HEK293 (cell line): Measurements from ENCODE around the gene SLC43A1.

Experiments
- BCL11A ChIP-seq: fragments of 450-650 bp; formaldehyde crosslinking; IDR thresholded peaks from 2 replicates; pipeline ENCODE4 v1.5.1; 2016; ENCODE audit warnings: low read depth, missing biosample characterization, missing genetic modification characterization
- FEZF1 ChIP-seq: fragments of 450-650 bp; formaldehyde crosslinking; IDR thresholded peaks from 2 replicates; pipeline ENCODE4 v1.5.1; 2016; ENCODE audit warnings: missing biosample characterization, missing genetic modification characterization
- GLI4 ChIP-seq: fragments of 450-650 bp; formaldehyde crosslinking; IDR thresholded peaks from 2 replicates; pipeline ENCODE4 v1.5.1; 2016; ENCODE audit warnings: missing biosample characterization, missing genetic modification characterization
- GLIS2 ChIP-seq: fragments of 450-650 bp; formaldehyde crosslinking; IDR thresholded peaks from 2 replicates; pipeline ENCODE4 v1.5.1; 2016; ENCODE audit warnings: missing biosample characterization, missing genetic modification characterization
- HOXC10 ChIP-seq: sonication (generic); formaldehyde crosslinking; IDR thresholded peaks from 2 replicates; pipeline ENCODE4 v1.8.1; 2023; ENCODE audit warnings: mild to moderate bottlenecking, missing genetic modification reagents
- KLF7 ChIP-seq: fragments of 450-650 bp; formaldehyde crosslinking; IDR thresholded peaks from 2 replicates; pipeline ENCODE4 v1.5.1; 2016; ENCODE audit warnings: missing biosample characterization, missing genetic modification characterization, borderline replicate concordance
- MEIS1 ChIP-seq: sonication (generic); formaldehyde crosslinking; IDR thresholded peaks from 2 replicates; pipeline ENCODE4 v1.8.1; 2022; ENCODE audit warnings: missing genetic modification reagents, mild to moderate bottlenecking, borderline replicate concordance
- PRDM6 ChIP-seq: fragments of 450-650 bp; formaldehyde crosslinking; IDR thresholded peaks from 2 replicates; pipeline ENCODE4 v1.5.1; 2017; ENCODE audit warnings: missing biosample characterization, missing genetic modification characterization
- SP2 ChIP-seq: fragments of 450-650 bp; formaldehyde crosslinking; IDR thresholded peaks from 2 replicates; pipeline ENCODE4 v1.5.1; 2016; ENCODE audit warnings: missing biosample characterization, missing genetic modification characterization
- SP7 ChIP-seq: fragments of 450-650 bp; formaldehyde crosslinking; IDR thresholded peaks from 2 replicates; pipeline ENCODE4 v1.5.1; 2016; ENCODE audit warnings: missing biosample characterization, missing genetic modification characterization
- YY1 ChIP-seq: fragments of 450-650 bp; formaldehyde crosslinking; IDR thresholded peaks from 2 replicates; pipeline ENCODE4 v1.5.1; 2018; ENCODE audit warnings: missing biosample characterization, missing genetic modification characterization
- ZFP37 ChIP-seq: fragments of 450-650 bp; formaldehyde crosslinking; IDR thresholded peaks from 2 replicates; pipeline ENCODE4 v1.5.1; 2016; ENCODE audit warnings: missing biosample characterization, missing genetic modification characterization
- ZFP41 ChIP-seq: fragments of 450-650 bp; formaldehyde crosslinking; IDR thresholded peaks from 2 replicates; pipeline ENCODE4 v1.5.1; 2016; ENCODE audit warnings: missing biosample characterization, missing genetic modification characterization, borderline replicate concordance
- ZNF132 ChIP-seq: fragments of 450-650 bp; formaldehyde crosslinking; IDR thresholded peaks from 2 replicates; pipeline ENCODE4 v1.5.1; 2017; ENCODE audit warnings: missing biosample characterization, missing genetic modification characterization, borderline replicate concordance
- ZNF138 ChIP-seq: fragments of 450-650 bp; formaldehyde crosslinking; IDR thresholded peaks from 2 replicates; pipeline ENCODE4 v1.5.1; 2016; ENCODE audit warnings: missing biosample characterization, missing genetic modification characterization, borderline replicate concordance
- ZNF155 ChIP-seq: fragments of 450-650 bp; formaldehyde crosslinking; IDR thresholded peaks from 2 replicates; pipeline ENCODE4 v1.5.1; 2016; ENCODE audit warnings: missing biosample characterization, missing genetic modification characterization
- ZNF16 ChIP-seq: fragments of 450-650 bp; formaldehyde crosslinking; IDR thresholded peaks from 2 replicates; pipeline ENCODE4 v1.5.1; 2016; ENCODE audit warnings: low read depth, missing biosample characterization, missing genetic modification characterization
- ZNF184 ChIP-seq: fragments of 450-650 bp; IDR thresholded peaks from 2 replicates; pipeline ENCODE4 v1.5.1; 2018; ENCODE audit warnings: missing biosample characterization, mild to moderate bottlenecking, missing genetic modification characterization
- ZNF19 ChIP-seq: fragments of 450-650 bp; formaldehyde crosslinking; IDR thresholded peaks from 2 replicates; pipeline ENCODE4; 2016; ENCODE audit warnings: missing biosample characterization, missing genetic modification characterization, low read depth
- ZNF221 ChIP-seq: fragments of 450-650 bp; formaldehyde crosslinking; IDR thresholded peaks from 2 replicates; pipeline ENCODE4 v1.5.1; 2017; ENCODE audit warnings: missing biosample characterization, missing genetic modification characterization, borderline replicate concordance
- ZNF24 ChIP-seq: fragments of 450-650 bp; formaldehyde crosslinking; IDR thresholded peaks from 2 replicates; pipeline ENCODE4 v1.5.1; 2016; ENCODE audit warnings: missing biosample characterization, missing genetic modification characterization
- ZNF280C ChIP-seq: fragments of 450-650 bp; formaldehyde crosslinking; IDR thresholded peaks from 2 replicates; pipeline ENCODE4 v1.5.1; 2016; ENCODE audit warnings: missing biosample characterization, missing genetic modification characterization
- ZNF311 ChIP-seq: fragments of 450-650 bp; formaldehyde crosslinking; IDR thresholded peaks from 2 replicates; pipeline ENCODE4 v1.5.1; 2017; ENCODE audit warnings: missing biosample characterization, missing genetic modification characterization, borderline replicate concordance
- ZNF404 ChIP-seq: fragments of 450-650 bp; formaldehyde crosslinking; IDR thresholded peaks from 2 replicates; pipeline ENCODE4 v1.5.1; 2017; ENCODE audit warnings: missing biosample characterization, missing genetic modification characterization
- ZNF558 ChIP-seq: fragments of 450-650 bp; formaldehyde crosslinking; IDR thresholded peaks from 2 replicates; pipeline ENCODE4 v1.5.1; 2016; ENCODE audit warnings: missing biosample characterization, missing genetic modification characterization
- ZNF596 ChIP-seq: fragments of 450-650 bp; IDR thresholded peaks from 2 replicates; pipeline ENCODE4 v1.5.0; 2018; ENCODE audit warnings: missing biosample characterization, mild to moderate bottlenecking, missing genetic modification characterization, moderate library complexity
- ZNF600 ChIP-seq: fragments of 450-650 bp; formaldehyde crosslinking; IDR thresholded peaks from 2 replicates; pipeline ENCODE4 v1.5.1; 2016; ENCODE audit warnings: missing biosample characterization, missing genetic modification characterization
- ZNF624 ChIP-seq: fragments of 450-650 bp; formaldehyde crosslinking; IDR thresholded peaks from 2 replicates; pipeline ENCODE4 v1.5.1; 2017; ENCODE audit warnings: missing biosample characterization, missing genetic modification characterization
- ZNF626 ChIP-seq: fragments of 450-650 bp; sonication (Bioruptor Pico); formaldehyde crosslinking; IDR thresholded peaks from 2 replicates; pipeline ENCODE4 v1.5.1; 2018; ENCODE audit warnings: missing biosample characterization, missing genetic modification characterization, inconsistent platforms
- ZNF629 ChIP-seq: fragments of 450-650 bp; formaldehyde crosslinking; IDR thresholded peaks from 2 replicates; pipeline ENCODE4 v1.5.1; 2017; ENCODE audit warnings: missing biosample characterization, missing genetic modification characterization
- ZNF670 ChIP-seq: fragments of 450-650 bp; formaldehyde crosslinking; IDR thresholded peaks from 2 replicates; pipeline ENCODE4 v1.5.1; 2016; ENCODE audit warnings: missing biosample characterization, missing genetic modification characterization, low read depth
- ZNF776 ChIP-seq: fragments of 450-650 bp; formaldehyde crosslinking; IDR thresholded peaks from 2 replicates; pipeline ENCODE4 v1.5.0; 2017; ENCODE audit warnings: missing biosample characterization, missing genetic modification characterization, borderline replicate concordance
- ZNF792 ChIP-seq: fragments of 450-650 bp; formaldehyde crosslinking; IDR thresholded peaks from 2 replicates; pipeline ENCODE4 v1.5.1; 2016; ENCODE audit warnings: missing biosample characterization, missing genetic modification characterization
- ZNF843 ChIP-seq: fragments of 450-650 bp; formaldehyde crosslinking; IDR thresholded peaks from 2 replicates; pipeline ENCODE4 v1.5.1; 2016; ENCODE audit warnings: missing biosample characterization, missing genetic modification characterization
- ZSCAN16 ChIP-seq: fragments of 450-650 bp; formaldehyde crosslinking; IDR thresholded peaks from 2 replicates; pipeline ENCODE4 v1.5.1; 2016; ENCODE audit warnings: missing biosample characterization, missing genetic modification characterization
- ZSCAN23 ChIP-seq: fragments of 450-650 bp; formaldehyde crosslinking; IDR thresholded peaks from 2 replicates; pipeline ENCODE4 v1.5.1; 2016; ENCODE audit warnings: missing biosample characterization, missing genetic modification characterization
- ZSCAN30 ChIP-seq: fragments of 450-650 bp; IDR thresholded peaks from 2 replicates; pipeline ENCODE4 v1.5.1; 2018; ENCODE audit warnings: missing biosample characterization, mild to moderate bottlenecking, missing genetic modification characterization, moderate library complexity
- TF ChIP-seq, protein P1 (sequence below): fragments of 450-650 bp; formaldehyde crosslinking; IDR thresholded peaks from 2 replicates; pipeline ENCODE4 v1.5.1; 2016; ENCODE audit warnings: missing biosample characterization, missing genetic modification characterization

The SLC43A1 gene

DNA sequence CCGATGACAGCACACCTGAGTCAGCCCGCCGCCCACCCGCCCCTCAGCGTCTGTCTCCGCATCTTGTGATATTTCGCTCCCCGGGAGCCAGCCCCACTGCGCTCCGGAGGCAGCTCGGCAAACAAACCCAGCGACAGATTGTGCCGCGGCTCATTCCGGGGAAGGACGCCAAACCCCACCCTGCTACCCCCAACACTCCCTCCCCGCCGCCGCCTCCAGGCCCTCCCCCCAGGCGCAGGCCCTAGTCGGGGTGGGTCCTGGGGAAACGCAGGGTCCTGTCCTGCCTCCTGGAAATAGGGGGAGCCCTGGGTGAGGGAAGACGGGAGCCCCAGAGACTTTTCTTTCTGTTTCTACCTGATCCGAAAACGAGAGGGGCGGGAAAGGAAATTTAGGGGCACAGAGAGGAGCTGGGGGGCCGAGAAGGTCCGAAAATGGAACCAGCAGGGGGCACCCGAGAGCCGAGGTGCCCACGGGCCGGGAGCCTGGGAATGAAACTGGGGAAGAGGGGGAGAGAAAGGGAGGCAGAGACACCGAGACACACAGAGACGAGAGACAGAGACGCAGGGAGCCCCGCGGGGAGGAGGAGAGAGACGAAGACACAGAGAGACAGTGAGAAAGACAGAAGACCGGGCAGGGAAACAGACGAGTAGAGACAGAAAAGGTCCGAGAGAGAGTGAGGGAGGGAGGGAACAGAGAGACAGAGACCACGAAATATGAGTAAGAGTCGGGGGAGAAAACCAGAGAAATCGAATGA lies 56.9 kb downstream of the SLC43A1 start (continued):
- TF ChIP-seq ZSCAN30 (no peak), ZNF776 (tag by site-specific recombination) (no peak), ZNF596 (tag by site-specific recombination) (no peak), ZNF792 (no peak), FEZF1 (tag by site-specific recombination) (no peak), ZFP41 (tag by site-specific recombination) (no peak), ZSCAN23 (tag by site-specific recombination) (no peak), ZNF155 (tag by site-specific recombination) (no peak), ZNF629 (no peak; the same call in 1 of the 2 replicates), ZNF138 (tag by site-specific recombination) (no peak), ZNF280C (tag by site-specific recombination) (no peak), ZNF132 (tag by site-specific recombination) (no peak), ZNF19 (tag by site-specific recombination) (no peak), ZNF16 (tag by site-specific recombination) (no peak), ZNF24 (0 out of 2 replicates have a peak, but pooled peaks have one; percentile 22), ZNF311 (tag by site-specific recombination) (no peak), ZNF404 (no peak), YY1 (no peak), SP2 (peak; percentile 62), BCL11A (tag by site-specific recombination) (no peak), ZNF626 (tag by site-specific recombination) (no peak), ZNF624 (tag by site-specific recombination) (no peak), ZNF843 (tag by site-specific recombination) (no peak), GLIS2 (tag by site-specific recombination) (peak; percentile 89), ZNF670 (tag by site-specific recombination) (no peak), SP7 (tag by site-specific recombination) (no peak), ZNF184 (tag by site-specific recombination) (no peak), ZSCAN16 (tag by site-specific recombination) (no peak), MEIS1 (CRISPR knock-in tag) (no peak), ZNF558 (tag by site-specific recombination) (no peak), ZNF600 (no peak; the same call in 1 of the 2 replicates), ZFP37 (no peak), ZNF221 (tag by site-specific recombination) (no peak), PRDM6 (tag by site-specific recombination) (no peak), HOXC10 (no peak), GLI4 (tag by site-specific recombination) (no peak), KLF7 (tag by site-specific recombination) (no peak)
- TF ChIP-seq, protein P1, sequence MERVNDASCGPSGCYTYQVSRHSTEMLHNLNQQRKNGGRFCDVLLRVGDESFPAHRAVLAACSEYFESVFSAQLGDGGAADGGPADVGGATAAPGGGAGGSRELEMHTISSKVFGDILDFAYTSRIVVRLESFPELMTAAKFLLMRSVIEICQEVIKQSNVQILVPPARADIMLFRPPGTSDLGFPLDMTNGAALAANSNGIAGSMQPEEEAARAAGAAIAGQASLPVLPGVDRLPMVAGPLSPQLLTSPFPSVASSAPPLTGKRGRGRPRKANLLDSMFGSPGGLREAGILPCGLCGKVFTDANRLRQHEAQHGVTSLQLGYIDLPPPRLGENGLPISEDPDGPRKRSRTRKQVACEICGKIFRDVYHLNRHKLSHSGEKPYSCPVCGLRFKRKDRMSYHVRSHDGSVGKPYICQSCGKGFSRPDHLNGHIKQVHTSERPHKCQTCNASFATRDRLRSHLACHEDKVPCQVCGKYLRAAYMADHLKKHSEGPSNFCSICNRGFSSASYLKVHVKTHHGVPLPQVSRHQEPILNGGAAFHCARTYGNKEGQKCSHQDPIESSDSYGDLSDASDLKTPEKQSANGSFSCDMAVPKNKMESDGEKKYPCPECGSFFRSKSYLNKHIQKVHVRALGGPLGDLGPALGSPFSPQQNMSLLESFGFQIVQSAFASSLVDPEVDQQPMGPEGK (tag by site-specific recombination) = peak; percentile 88
